K562 (cell line): ENCODE results near the gene CHMP2A. TPM values are rescaled to one million over a fixed set of nuclear protein-coding genes. Genes with fewer than 3 reads are reported as not detected.

Experiments
- ADNP ChIP-seq: fragments of 200-800 bp; sonication (Bioruptor generic); IDR thresholded peaks from 2 replicates; pipeline ENCODE4 v1.6.1; 2016; ENCODE audit warnings: missing genetic modification characterization, missing compliant biosample characterization
- BCOR ChIP-seq: fragments of 450-650 bp; IDR thresholded peaks from 2 replicates; pipeline ENCODE4 v1.6.1; 2016
- BRD4 ChIP-seq: fragments of 200-600 bp; sonication (generic); IDR thresholded peaks from 2 replicates; pipeline ENCODE4 v1.6.1; 2017; ENCODE audit warnings: inconsistent platforms
- CBX3 ChIP-seq, 2 experiments: IDR thresholded peaks; 1 replicate in 1 of 2; 2 replicates in 1 of 2; pipeline ENCODE4 v1.6.1; 2012; ENCODE audit warnings: inconsistent platforms in 2 of 2, low read length in 2 of 2, borderline replicate concordance in 1 of 2, control low read depth in 1 of 2
- ELK1 ChIP-seq: sonication (generic); formaldehyde crosslinking; IDR thresholded peaks from 2 replicates; pipeline ENCODE4 v1.8.1; 2022; ENCODE audit warnings: missing genetic modification reagents
- GTF3C2 ChIP-seq: IDR thresholded peaks from 3 replicates; pipeline ENCODE4 v1.6.1; 2011; ENCODE audit warnings: borderline replicate concordance, mild to moderate bottlenecking, moderate library complexity; ENCODE audit not compliant: insufficient read length; ENCODE audit errors: extremely low read depth
- HOMEZ ChIP-seq: fragments of 250-450 bp; sonication (Bioruptor Pico); IDR thresholded peaks from 2 replicates; pipeline ENCODE4 v1.4.0; 2020; ENCODE audit warnings: mild to moderate bottlenecking, moderate library complexity
- NRF1 ChIP-seq, 2 experiments: fragments of 450-650 bp; IDR thresholded peaks in 1 of 2; conservative IDR thresholded peaks in 1 of 2; 2 replicates each; pipeline ENCODE4 v1.6.1; 2014; ENCODE audit warnings: mild to moderate bottlenecking in 2 of 2
- POLR2AphosphoS2 ChIP-seq: IDR thresholded peaks from 2 replicates; pipeline ENCODE4 v1.6.1; 2012; ENCODE audit warnings: low read length, improper control_type of control experiment
- THAP12 ChIP-seq: fragments of 250-450 bp; sonication (Bioruptor Pico); IDR thresholded peaks from 2 replicates; pipeline ENCODE4 v1.9.0; 2021; ENCODE audit warnings: mild to moderate bottlenecking, inconsistent platforms
- U2AF1 ChIP-seq: fragments of 200-400 bp; formaldehyde crosslinking; optimal IDR thresholded peaks from 2 replicates; pipeline ENCODE3; 2017; ENCODE audit warnings: mild to moderate bottlenecking, low read depth, low read length, moderate library complexity
- ZNF143 ChIP-seq: sonication (generic); formaldehyde crosslinking; IDR thresholded peaks from 2 replicates; pipeline ENCODE4 v1.9.0; 2022; ENCODE audit warnings: mild to moderate bottlenecking, missing genetic modification reagents
- ZNF175 ChIP-seq: fragments of 200-800 bp; sonication (Bioruptor generic); IDR thresholded peaks from 2 replicates; pipeline ENCODE4 v1.6.1; 2016; ENCODE audit warnings: low read depth, mild to moderate bottlenecking, missing genetic modification characterization, missing compliant biosample characterization
- ZNF395 ChIP-seq: fragments of 200-800 bp; sonication (Bioruptor generic); IDR thresholded peaks from 2 replicates; pipeline ENCODE4 v1.6.1; 2017; ENCODE audit warnings: missing genetic modification characterization, missing compliant biosample characterization
- ZNF655 ChIP-seq: fragments of 250-450 bp; sonication (Bioruptor Pico); IDR thresholded peaks from 2 replicates; pipeline ENCODE4 v1.5.0; 2021
- ZNF830 ChIP-seq: fragments of 250-450 bp; sonication (Bioruptor Pico); IDR thresholded peaks from 2 replicates; pipeline ENCODE4 v1.5.0; 2021; ENCODE audit warnings: mild to moderate bottlenecking
- polyA plus RNA-seq, 8 experiments: library from polyadenylated mRNA; depleted of rRNA in 4 of 8; stranded (reverse) in 5 of 8; unstranded in 3 of 8; fragments of >200 nt; fragmentation: Nextera tagmentation in 2 of 8; fragmentation: Illumina TruSeq in 1 of 8; extraction: Ambion mirVana in 2 of 8; extraction: Trizol in 1 of 8; gene quantifications; 2 replicates each; pipeline versions ENCODE4 v1.2.1 to v1.2.3, GENCODE V29; 2011 to 2014; ENCODE audit warnings: inconsistent platforms in 1 of 8, missing spikeins in 1 of 8
- total RNA-seq, 7 experiments: library from RNA; depleted of rRNA in 6 of 7; stranded (reverse); fragments of >200 nt in 6 of 7; fragmentation: Illumina TruSeq in 2 of 7; extraction: Trizol in 2 of 7; gene quantifications; 2 replicates each; pipeline versions ENCODE4 v1.2.1 to v1.2.3, GENCODE V29; 2011 to 2021; ENCODE audit warnings: low replicate concordance in 1 of 7

Gene CHMP2A
- total and polyA plus RNA-seq, 9 of the 15 experiments (the other 6 are each of a cell fraction or from before 2014, with no cell fraction given) = 57.6 to 159 (median 87.2) TPM

- TF ChIP-seq ZNF655 (CRISPR knock-in tag) (no peak), U2AF1 (no peak), ELK1 (CRISPR knock-in tag) (no peak), CBX3 (IDR thresholded peaks at IDR 0.05; ENCODE audit: borderline replicate concordance in 1 of 2, low read length in 2 of 2) (peak in 1 of 2 experiments; percentile 92; a peak in 2 of 3 replicates), THAP12 (CRISPR knock-in tag) (peak; percentile 81), HOMEZ (CRISPR knock-in tag) (no peak), BRD4 (peak; percentile 98), ZNF175 (no peak; the same call in 1 of the 2 replicates), POLR2AphosphoS2 (no peak), ZNF395 (CRISPR knock-in tag) (peak; percentile 89), BCOR (no peak; the same call in 1 of the 2 replicates), ADNP (tag) (no peak), ZNF830 (peak; percentile 59; the same call in 1 of the 2 replicates), GTF3C2 (no peak), ZNF143 (CRISPR knock-in tag) (peak; percentile 58; the same call in 1 of the 2 replicates), NRF1 (conservative IDR thresholded peaks at IDR 0.05 in 1 of 2, IDR thresholded peaks at IDR 0.05 in 1 of 2) (no peak)
Observed at GRCh38 chr19:58559275-58560006, 4.5 kb upstream of the CHMP2A start (continued).
